HepG2 (cell line): Measurements from ENCODE around the gene BCL11B. TPM values are rescaled to one million over a fixed set of nuclear protein-coding genes. Genes with fewer than 3 reads are reported as not detected.

Experiments
- ATAC-seq: fragments of 200-7000 bp; cut with Tn5 transposase; 3 replicates; pipeline ENCODE4 v1.9.1; 2020; ENCODE audit warnings: mild to moderate bottlenecking, moderate library complexity
- BruUV-seq: library from RNA; stranded (reverse); fragments of 400-500 nt; replicated peaks from 2 replicates; lab custom pipeline; 2021; lab: Mats Ljungman, UMichigan
- CTCF ChIA-PET: fragments of 300-600 bp; formaldehyde crosslinking; extraction: SDS; loops from one replicate; lab custom pipeline; 2021; ENCODE audit warnings: low total read pairs, inconsistent platforms, low intra/inter-chr PET ratio; lab: Yijun Ruan, JAX
- POLR2A ChIA-PET: fragments of 350-600 bp; sonication (Branson Sonifier 250); formaldehyde crosslinking; loops from one replicate; lab custom pipeline; 2020; ENCODE audit warnings: antibody characterized with exemption, inconsistent platforms; lab: Yijun Ruan, JAX
- DNase-seq: peaks from one replicate; pipeline ENCODE4 v3.0.0-alpha.2; 2015; ENCODE audit warnings: low spot score
- FAIRE-seq: peaks from 3 replicates; lab custom pipeline; 2011; peaks lifted over from hg19 to GRCh38; lab: Jason Lieb, UNC
- H2AFZ ChIP-seq: one replicate; pipeline ENCODE4 v1.6.1; 2011; ENCODE audit warnings: low read length, inconsistent platforms
- H3K27ac ChIP-seq: fragments of 300-600 bp; 3 replicates; pipeline ENCODE4 v1.8.0; 2011; ENCODE audit warnings: mixed run types, mild to moderate bottlenecking, mixed read lengths, low read length, inconsistent platforms; ENCODE audit not compliant: insufficient read depth; ENCODE audit errors: extremely low read length
- H3K27me3 ChIP-seq, 2 experiments: fragments of 200-600 bp in 1 of 2; 2 replicates in 1 of 2; 3 replicates in 1 of 2; pipeline versions ENCODE4 v1.6.0 to v1.8.0; 2011; ENCODE audit warnings: low read length in 2 of 2, mild to moderate bottlenecking in 2 of 2, moderate library complexity in 2 of 2, inconsistent platforms in 1 of 2; ENCODE audit not compliant: insufficient read depth in 2 of 2, control insufficient read depth in 1 of 2
- H3K36me3 ChIP-seq, 2 experiments: fragments of 200-600 bp in 1 of 2; replicated peaks in 1 of 2; 2 replicates in 1 of 2; 3 replicates in 1 of 2; pipeline versions ENCODE4 v1.5.1 to v1.8.0; 2011; ENCODE audit warnings: low read length in 2 of 2, inconsistent platforms in 1 of 2; ENCODE audit not compliant: insufficient read depth in 2 of 2, control insufficient read depth in 1 of 2
- H3K4me1 ChIP-seq: 2 replicates; pipeline ENCODE4 v1.5.1; 2012; ENCODE audit warnings: low read length, inconsistent platforms; ENCODE audit not compliant: insufficient read depth
- H3K4me2 ChIP-seq: 2 replicates; pipeline ENCODE4 v1.6.0; 2011; ENCODE audit warnings: low read depth, low read length, inconsistent platforms
- H3K4me3 ChIP-seq, 3 experiments: fragments of 200-600 bp in 1 of 3; sonication (generic), shearing (Covaris generic) in 1 of 3; replicated peaks in 1 of 3; 2 replicates each; pipeline ENCODE4 v1.5.1; 2011 to 2016; ENCODE audit warnings: low read length in 3 of 3, inconsistent platforms in 2 of 3, low read depth in 2 of 3, mild to moderate bottlenecking in 2 of 3, control low read depth in 1 of 3, mixed read lengths in 1 of 3; ENCODE audit not compliant: insufficient read depth in 1 of 3
- H3K79me2 ChIP-seq: one replicate; pipeline ENCODE4 v1.6.1; 2011; ENCODE audit warnings: low read length, inconsistent platforms; ENCODE audit not compliant: insufficient read depth
- H3K9ac ChIP-seq: 2 replicates; pipeline ENCODE4 v1.6.0; 2011; ENCODE audit warnings: mild to moderate bottlenecking, low read depth, low read length, inconsistent platforms; ENCODE audit not compliant: insufficient read depth
- H3K9me3 ChIP-seq: 2 replicates; pipeline ENCODE4 v1.5.1; 2012; ENCODE audit warnings: mild to moderate bottlenecking, low read length
- H4K20me1 ChIP-seq: 2 replicates; pipeline ENCODE4 v1.6.0; 2011; ENCODE audit warnings: inconsistent platforms, mild to moderate bottlenecking, low read length, moderate library complexity; ENCODE audit not compliant: insufficient read depth
- ARID2 ChIP-seq: sonication (generic); formaldehyde crosslinking; IDR thresholded peaks from 2 replicates; pipeline ENCODE4 v1.8.1; 2022; ENCODE audit warnings: mild to moderate bottlenecking, missing genetic modification reagents, borderline replicate concordance
- ATF7-NPFF ChIP-seq: sonication (generic); formaldehyde crosslinking; IDR thresholded peaks from 2 replicates; pipeline ENCODE4 v1.8.1; 2023; ENCODE audit warnings: mild to moderate bottlenecking, low read depth, missing genetic modification reagents, moderate library complexity
- KDM5B ChIP-seq: sonication (generic); formaldehyde crosslinking; IDR thresholded peaks from 2 replicates; pipeline ENCODE4 v1.4.0; 2020; ENCODE audit warnings: missing genetic modification reagents, mild to moderate bottlenecking, borderline replicate concordance
- MED13 ChIP-seq: sonication (generic); formaldehyde crosslinking; IDR thresholded peaks from 2 replicates; pipeline ENCODE4 v1.5.0; 2020; ENCODE audit warnings: missing genetic modification reagents
- NR2F6 ChIP-seq, 2 experiments: IDR thresholded peaks; 2 replicates each; pipeline ENCODE4 v1.6.1; 2016; ENCODE audit warnings: antibody characterized with exemption in 1 of 2, mild to moderate bottlenecking in 1 of 2
- ONECUT2 ChIP-seq: sonication (generic); formaldehyde crosslinking; IDR thresholded peaks from 2 replicates; pipeline ENCODE4 v1.4.0; 2020; ENCODE audit warnings: missing genetic modification reagents
- PITX1 ChIP-seq: sonication (generic); formaldehyde crosslinking; IDR thresholded peaks from 2 replicates; pipeline ENCODE4 v1.5.1; 2020; ENCODE audit warnings: mild to moderate bottlenecking, missing genetic modification reagents
- RAD21 ChIP-seq: fragments of 450-650 bp; formaldehyde crosslinking; IDR thresholded peaks from 2 replicates; pipeline ENCODE4 v1.5.0; 2020; ENCODE audit warnings: mild to moderate bottlenecking
- SKI ChIP-seq: fragments of 450-650 bp; IDR thresholded peaks from one replicate; pipeline ENCODE4 v1.6.1; 2018; ENCODE audit warnings: mild to moderate bottlenecking; ENCODE audit not compliant: partially characterized antibody
- SMYD3 ChIP-seq: sonication (generic); formaldehyde crosslinking; IDR thresholded peaks from 2 replicates; pipeline ENCODE4 v1.8.1; 2023; ENCODE audit warnings: mild to moderate bottlenecking, missing genetic modification reagents
- SOX5 ChIP-seq: IDR thresholded peaks from 2 replicates; pipeline ENCODE4 v1.6.1; 2016; ENCODE audit warnings: borderline replicate concordance
- TOPORS ChIP-seq: sonication (generic); formaldehyde crosslinking; IDR thresholded peaks from 2 replicates; pipeline ENCODE4 v1.8.0; 2023; ENCODE audit warnings: mild to moderate bottlenecking, missing genetic modification reagents
- ZBTB46 ChIP-seq: sonication (generic); formaldehyde crosslinking; IDR thresholded peaks from 2 replicates; pipeline ENCODE4 v1.4.0; 2020; ENCODE audit warnings: mild to moderate bottlenecking, missing genetic modification reagents, borderline replicate concordance
- ZFY ChIP-seq: sonication (generic); formaldehyde crosslinking; IDR thresholded peaks from 2 replicates; pipeline ENCODE4 v1.4.0; 2020; ENCODE audit warnings: missing genetic modification reagents
- ZMYM3 ChIP-seq: sonication (generic); formaldehyde crosslinking; IDR thresholded peaks from 2 replicates; pipeline ENCODE4 v1.5.1; 2020; ENCODE audit warnings: mild to moderate bottlenecking, missing genetic modification reagents
- ZNF12 ChIP-seq: sonication (generic); formaldehyde crosslinking; IDR thresholded peaks from 2 replicates; pipeline ENCODE4 v1.5.0; 2020; ENCODE audit warnings: missing genetic modification reagents
- ZNF20 ChIP-seq: sonication (generic); formaldehyde crosslinking; IDR thresholded peaks from 2 replicates; pipeline ENCODE4 v1.4.0; 2020; ENCODE audit warnings: mild to moderate bottlenecking, moderate library complexity, missing genetic modification reagents
- ZNF256 ChIP-seq: sonication (generic); formaldehyde crosslinking; conservative IDR thresholded peaks from 2 replicates; pipeline ENCODE4 v1.4.0; 2020; ENCODE audit warnings: missing genetic modification reagents
- ZNF564 ChIP-seq: sonication (generic); formaldehyde crosslinking; IDR thresholded peaks from 2 replicates; pipeline ENCODE4 v1.8.1; 2023; ENCODE audit warnings: mild to moderate bottlenecking, missing genetic modification reagents
- ZNF749 ChIP-seq: sonication (generic); formaldehyde crosslinking; IDR thresholded peaks from 2 replicates; pipeline ENCODE4 v1.8.0; 2022; ENCODE audit warnings: mild to moderate bottlenecking, missing genetic modification reagents, moderate library complexity, borderline replicate concordance
- ZSCAN25 ChIP-seq: sonication (generic); formaldehyde crosslinking; IDR thresholded peaks from 2 replicates; pipeline ENCODE4 v1.8.0; 2022; ENCODE audit warnings: mild to moderate bottlenecking, missing genetic modification reagents
- WGBS: methylation state at CpG from one replicate; pipeline ENCODE4 v1.1.6; 2017; ENCODE audit warnings: low lambda C conversion rate; 5-methylcytosine and 5-hydroxymethylcytosine counted together
- in situ Hi-C: cut with HindIII; loops from 2 replicates; pipeline ENCODE4 v1.10.0; 2017; ENCODE audit warnings: low pct_unique_long_range_greater_than_20kb; ENCODE audit not compliant: extremely low pct_ligation_motif_present
- intact Hi-C: fragments of 100-400 bp; cut with micrococcal nuclease; formaldehyde crosslinking; loops from one replicate; pipeline ENCODE4 v1.10.0; 2022; ENCODE audit not compliant: unreplicated experiment
- polyA plus RNA-seq, 8 experiments: library from polyadenylated mRNA; depleted of rRNA in 3 of 8; stranded (reverse) in 7 of 8; unstranded in 1 of 8; fragments of >200 nt; fragmentation: Illumina TruSeq in 4 of 8; extraction: Trizol in 4 of 8; gene quantifications; 2 replicates each; pipeline versions ENCODE4 v1.2.1 to v1.2.3, GENCODE V29; 2011 to 2016; ENCODE audit warnings: low read depth in 4 of 8, missing spikeins in 1 of 8, mixed read lengths in 1 of 8; ENCODE audit not compliant: insufficient read depth in 1 of 8
- total RNA-seq, 5 experiments: library from RNA; depleted of rRNA; stranded (reverse); fragments of >200 nt; fragmentation: Illumina TruSeq; extraction: Trizol; gene quantifications; 2 replicates each; pipeline ENCODE4 v1.2.3, GENCODE V29; 2016; ENCODE audit warnings: low read depth in 1 of 5

The BCL11B gene
- total and polyA plus RNA-seq, 2 of the 13 experiments (the other 11 are each of a cell fraction or from before 2014, with no cell fraction given) = not detected

GRCh38 chr14:99272899-99273765, 1.1 kb upstream of the BCL11B start (continued):
- TF ChIP-seq KDM5B (CRISPR knock-in tag) (peak; percentile 26; the same call in 1 of the 2 replicates), ZSCAN25 (no peak), ATF7-NPFF (no peak), NR2F6 (IDR thresholded peaks at IDR 0.05) (no peak), NR2F6 (CRISPR knock-in tag; IDR thresholded peaks at IDR 0.05) (0 out of 2 replicates have a peak, but pooled peaks have one; percentile 17), ZNF20 (CRISPR knock-in tag) (no peak), ZNF749 (CRISPR knock-in tag) (0 out of 2 replicates have a peak, but pooled peaks have one; percentile 3), ZNF564 (no peak), ZFY (CRISPR knock-in tag) (peak; percentile 43; the same call in 1 of the 2 replicates), TOPORS (CRISPR knock-in tag) (no peak)

GRCh38 chr14:99272632-99272898, 568 bp upstream of the BCL11B start:
- no peaks in the 10 kb centered on the region for H3K9me3 ChIP-seq
- H3K9ac ChIP-seq = no peak overlapping the region
- WGBS = 20% methylated on average over 10 of the region's 10 CpGs
- no peak for FAIRE-seq
- H3K36me3 ChIP-seq = no peaks in the 10 kb centered on the region
- no peak overlapping the region for H3K27ac ChIP-seq
- POLR2A ChIA-PET = no interaction called here
- no peak for DNase-seq
- peaks cover 36% of the 10 kb centered on the region for H3K4me1 ChIP-seq
- H4K20me1 ChIP-seq = no peaks in the 10 kb centered on the region
- CTCF ChIA-PET = no interaction called here
- no peak for TF ChIP-seq ONECUT2 (CRISPR knock-in tag)
- TF ChIP-seq SKI = no peak
- TF ChIP-seq SMYD3 (CRISPR knock-in tag) = no peak
- no peak for TF ChIP-seq SOX5 (CRISPR knock-in tag)
- TF ChIP-seq ZNF256 (CRISPR knock-in tag) = no peak
- TF ChIP-seq ZMYM3 (CRISPR knock-in tag) = no peak
- TF ChIP-seq ZNF12 (CRISPR knock-in tag) = no peak
- TF ChIP-seq ARID2 = no peak
- no peak for TF ChIP-seq PITX1 (CRISPR knock-in tag)
- TF ChIP-seq MED13 (CRISPR knock-in tag) = no peak
- TF ChIP-seq RAD21 (CRISPR knock-in tag) = no peak
- TF ChIP-seq ZBTB46 = no peak
- in situ Hi-C loops = loop anchor here (25.0 kb wide), 2 partner anchors 1135 to 1285 kb away; no protein-coding TSS in a partner anchor
- H3K4me3 ChIP-seq = peak overlapping the region in 2 of 3 experiments; percentile 49 to 63; a peak in 5 of 6 replicates
- peak overlapping the region; percentile 80 for H3K4me2 ChIP-seq
- no TSS peak for BruUV-seq
- no peak overlapping the region for H2AFZ ChIP-seq
- H3K27me3 ChIP-seq = peaks cover 7 to 40% of the 10 kb centered on the region in 2 experiments; a peak in 4 of 5 replicates
- intact Hi-C loops = loop anchor here (2.0 to 5.0 kb wide), 2 partner anchors 45 to 142 kb away; no protein-coding TSS in a partner anchor
- H3K79me2 ChIP-seq = no peaks in the 10 kb centered on the region
- ATAC-seq = no peak
